A673 (cell line): ENCODE data around the gene GPX3. TPM values are rescaled to one million over a fixed set of nuclear protein-coding genes. Genes with fewer than 3 reads are reported as not detected.

Source experiments
- BruUV-seq: library from RNA; stranded (reverse); fragments of 400-500 nt; replicated peaks from 2 replicates; lab custom pipeline; 2021; lab: Mats Ljungman, UMichigan
- CTCF ChIA-PET: fragments of 300-600 bp; sonication (Branson Sonifier 250); formaldehyde crosslinking; loops from one replicate; lab custom pipeline; 2022; ENCODE audit warnings: antibody characterized with exemption; lab: Charles Lee
- POLR2A ChIA-PET: fragments of 300-600 bp; sonication (Branson Sonifier 250); formaldehyde crosslinking; loops from one replicate; lab custom pipeline; 2022; ENCODE audit warnings: antibody characterized with exemption; ENCODE audit not compliant: low non-redundant PET; lab: Charles Lee
- DNase-seq: peaks from one replicate; pipeline ENCODE4 v3.0.0-alpha.2; 2015; ENCODE audit warnings: low spot score
- H3K27ac ChIP-seq: fragments of 200-600 bp; sonication (generic); 2 replicates; pipeline ENCODE4 v1.5.1; 2016; ENCODE audit warnings: mixed run types, low read depth, mild to moderate bottlenecking, mixed read lengths, antibody characterized with exemption, low read length; ENCODE audit not compliant: poor library complexity, severe bottlenecking
- H3K27me3 ChIP-seq: fragments of 200-600 bp; sonication (generic); replicated peaks from 2 replicates; pipeline ENCODE4 v1.6.1; 2017; ENCODE audit warnings: mixed run types, low read depth, mild to moderate bottlenecking, mixed read lengths, antibody characterized with exemption, low read length; ENCODE audit not compliant: insufficient read depth, poor library complexity
- H3K36me3 ChIP-seq: fragments of 200-600 bp; sonication (generic); 2 replicates; pipeline ENCODE4 v1.6.1; 2016; ENCODE audit warnings: mixed run types, mild to moderate bottlenecking, mixed read lengths, antibody characterized with exemption, low read length; ENCODE audit not compliant: insufficient read depth, poor library complexity, severe bottlenecking
- H3K4me1 ChIP-seq: fragments of 200-600 bp; sonication (generic); 2 replicates; pipeline ENCODE4 v1.6.1; 2017; ENCODE audit warnings: mixed run types, mild to moderate bottlenecking, mixed read lengths, antibody characterized with exemption, low read length; ENCODE audit not compliant: insufficient read depth, poor library complexity, severe bottlenecking
- H3K4me3 ChIP-seq: fragments of 200-600 bp; sonication (generic); 2 replicates; pipeline ENCODE4 v1.5.1; 2016; ENCODE audit warnings: low read depth, mixed run types, mild to moderate bottlenecking, mixed read lengths, low read length; ENCODE audit not compliant: poor library complexity, severe bottlenecking
- H3K9me3 ChIP-seq: fragments of 200-600 bp; sonication (generic); 2 replicates; pipeline ENCODE4 v1.6.1; 2016; ENCODE audit warnings: mixed run types, low read depth, mild to moderate bottlenecking, mixed read lengths, antibody characterized with exemption, low read length; ENCODE audit not compliant: poor library complexity, severe bottlenecking
- CTCF ChIP-seq: fragments of 300-800, 200-600 bp; sonication (generic); conservative IDR thresholded peaks from 2 replicates; pipeline ENCODE4 v1.5.1; 2017; ENCODE audit warnings: low read depth, mild to moderate bottlenecking, antibody characterized with exemption, low read length, moderate library complexity, mixed read lengths
- EZH2 ChIP-seq: fragments of 200-600 bp; sonication (generic); IDR thresholded peaks from 2 replicates; pipeline ENCODE4 v1.6.1; 2017; ENCODE audit warnings: borderline replicate concordance, low read depth, mild to moderate bottlenecking, mixed read lengths, antibody characterized with exemption, low read length; ENCODE audit not compliant: poor library complexity, severe bottlenecking
- intact Hi-C: fragments of 100-400 bp; cut with micrococcal nuclease; formaldehyde crosslinking; loops from one replicate; pipeline ENCODE4 v1.10.0; 2022; ENCODE audit not compliant: unreplicated experiment
- total RNA-seq: library from RNA; stranded (reverse); gene quantifications from 2 replicates; pipeline ENCODE4 v1.2.3, GENCODE V29; 2021

The GPX3 gene
- total RNA-seq, 1 experiment from 2014 or later, result 0.19 TPM

- Histone ChIP-seq H3K27me3 (peaks cover 7% of the 10 kb centered on the region), H3K9me3 (no peaks in the 10 kb centered on the region), H3K36me3 (no peaks in the 10 kb centered on the region), H3K4me1 (no peaks in the 10 kb centered on the region), H3K27ac (no peak overlapping the region), H3K4me3 (no peak overlapping the region)
- intact Hi-C loops, result no loop called here
- no peak for DNase-seq
- BruUV-seq, result no TSS peak
- POLR2A ChIA-PET, result no interaction called here
- CTCF ChIA-PET, result no interaction called here
- no peak for TF ChIP-seq EZH2
- no peak for TF ChIP-seq CTCF
Measured at GRCh38 chr5:151015974-151016587, 4.3 kb upstream of the GPX3 start.

- Histone ChIP-seq H3K4me3 (no peak overlapping the region), H3K36me3 (no peaks in the 10 kb centered on the region), H3K27ac (no peak overlapping the region), H3K27me3 (peaks cover 9% of the 10 kb centered on the region), H3K4me1 (no peaks in the 10 kb centered on the region), H3K9me3 (no peaks in the 10 kb centered on the region)
- intact Hi-C loops, result no loop called here
- CTCF ChIA-PET, result no interaction called here
- BruUV-seq, result no TSS peak
- TF ChIP-seq EZH2 (no peak), CTCF (no peak)
- POLR2A ChIA-PET, result no interaction called here
- DNase-seq, result no peak
Measured at GRCh38 chr5:151016700-151017099, 3.7 kb upstream of the GPX3 start.

- TF ChIP-seq CTCF (no peak), EZH2 (no peak)
- H3K4me3 ChIP-seq, result no peak overlapping the region
- H3K36me3 ChIP-seq, result no peaks in the 10 kb centered on the region
- CTCF ChIA-PET, result no interaction called here
- POLR2A ChIA-PET, result no interaction called here
- H3K27ac ChIP-seq, result no peak overlapping the region
- peaks cover 9% of the 10 kb centered on the region for H3K27me3 ChIP-seq
- no TSS peak for BruUV-seq
- no peaks in the 10 kb centered on the region for H3K9me3 ChIP-seq
- intact Hi-C loops, result no loop called here
- no peak for DNase-seq
- H3K4me1 ChIP-seq, result no peaks in the 10 kb centered on the region
Measured at GRCh38 chr5:151017897-151018296, 2.5 kb upstream of the GPX3 start.
